ENCODE measurements around the gene IFT43. TPM values are rescaled to one million over a fixed set of nuclear protein-coding genes. Genes with fewer than 3 reads are reported as not detected.

Gene IFT43
- polyA plus RNA-seq, 3 donors, result 10.3 to 12.4 (median 10.5) TPM

DNA sequence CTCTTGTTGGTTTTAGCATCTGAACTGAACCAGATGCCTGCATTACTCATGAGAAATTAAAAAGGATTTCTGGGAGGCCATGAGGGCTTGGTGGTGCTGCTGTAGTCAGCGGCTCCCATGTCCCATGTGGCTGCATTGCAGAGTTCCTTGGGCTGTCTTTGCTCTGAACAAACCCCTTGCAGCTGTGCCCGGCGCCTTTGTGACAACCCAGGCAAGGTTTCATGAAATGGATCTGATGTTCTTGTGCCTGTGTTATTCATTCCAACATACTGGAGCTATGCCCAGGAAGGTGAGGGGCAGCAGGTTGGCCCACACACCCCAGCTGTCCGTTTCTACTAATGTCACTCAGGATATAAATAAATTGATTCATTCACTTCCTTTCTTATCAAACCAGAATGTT, 44.5 kb upstream of the IFT43 start:
- H3K4me1 ChIP-seq (ENCODE audit: control insufficient read depth in 1 of 2, insufficient read depth in 2 of 2, low read length in 2 of 2), result no peaks in the 10 kb centered on the region
- H4K20me1 ChIP-seq (ENCODE audit: insufficient read depth, low read length), result no peaks in the 10 kb centered on the region
- Mint-ChIP-seq H3K9me3 (no peaks in the 10 kb centered on the region), H3K36me3 (peaks cover 0 to 3% of the 10 kb centered on the region in 2 donors), H3K4me3 (no peak overlapping the region), H3K27me3 (ENCODE audit: low read depth in 3 of 3) (no peaks in the 10 kb centered on the region), H3K4me1 (no peaks in the 10 kb centered on the region), H3K27ac (no peak overlapping the region)
- no peaks in the 10 kb centered on the region for H3K27me3 ChIP-seq (ENCODE audit: control insufficient read depth in 2 of 2, insufficient read depth in 2 of 2, low read length in 2 of 2)
- no peak for DNase-seq
- H3K79me2 ChIP-seq (ENCODE audit: insufficient read depth, low read length), result no peaks in the 10 kb centered on the region
- TF ChIP-seq, protein P1, sequence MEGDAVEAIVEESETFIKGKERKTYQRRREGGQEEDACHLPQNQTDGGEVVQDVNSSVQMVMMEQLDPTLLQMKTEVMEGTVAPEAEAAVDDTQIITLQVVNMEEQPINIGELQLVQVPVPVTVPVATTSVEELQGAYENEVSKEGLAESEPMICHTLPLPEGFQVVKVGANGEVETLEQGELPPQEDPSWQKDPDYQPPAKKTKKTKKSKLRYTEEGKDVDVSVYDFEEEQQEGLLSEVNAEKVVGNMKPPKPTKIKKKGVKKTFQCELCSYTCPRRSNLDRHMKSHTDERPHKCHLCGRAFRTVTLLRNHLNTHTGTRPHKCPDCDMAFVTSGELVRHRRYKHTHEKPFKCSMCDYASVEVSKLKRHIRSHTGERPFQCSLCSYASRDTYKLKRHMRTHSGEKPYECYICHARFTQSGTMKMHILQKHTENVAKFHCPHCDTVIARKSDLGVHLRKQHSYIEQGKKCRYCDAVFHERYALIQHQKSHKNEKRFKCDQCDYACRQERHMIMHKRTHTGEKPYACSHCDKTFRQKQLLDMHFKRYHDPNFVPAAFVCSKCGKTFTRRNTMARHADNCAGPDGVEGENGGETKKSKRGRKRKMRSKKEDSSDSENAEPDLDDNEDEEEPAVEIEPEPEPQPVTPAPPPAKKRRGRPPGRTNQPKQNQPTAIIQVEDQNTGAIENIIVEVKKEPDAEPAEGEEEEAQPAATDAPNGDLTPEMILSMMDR (IDR thresholded peaks at IDR 0.05), result no peak
- no peak overlapping the region for H3K4me3 ChIP-seq (replicated peaks in 1 of 3; ENCODE audit: low read depth in 2 of 3, low read length in 3 of 3)
- intact Hi-C loops (cut with micrococcal nuclease), result no loop called here
- H3K27ac ChIP-seq (ENCODE audit: low read depth in 1 of 2, low read length in 2 of 2), result no peak overlapping the region
- H3K9me3 ChIP-seq (replicated peaks in 1 of 2; ENCODE audit: control insufficient read depth in 1 of 2, insufficient read depth in 1 of 2, low read length in 2 of 2), result no peaks in the 10 kb centered on the region
- no peak overlapping the region for H3K9ac ChIP-seq (ENCODE audit: insufficient read depth, low read length, poor library complexity, severe bottlenecking)
- no peak overlapping the region for H3K4me2 ChIP-seq (replicated peaks; ENCODE audit: extremely low read depth, low read length, poor library complexity, severe bottlenecking)
- H2AFZ ChIP-seq (ENCODE audit: insufficient read depth, low read depth, low read length, poor library complexity, severe bottlenecking), result no peak overlapping the region
- WGBS (ENCODE audit: insufficient coverage), result 95% methylated on average over 3 of the region's 4 CpGs
- H3K36me3 ChIP-seq (replicated peaks in 1 of 2; ENCODE audit: control insufficient read depth in 1 of 2, insufficient read depth in 2 of 2, low read length in 2 of 2), result no peaks in the 10 kb centered on the region

DNA sequence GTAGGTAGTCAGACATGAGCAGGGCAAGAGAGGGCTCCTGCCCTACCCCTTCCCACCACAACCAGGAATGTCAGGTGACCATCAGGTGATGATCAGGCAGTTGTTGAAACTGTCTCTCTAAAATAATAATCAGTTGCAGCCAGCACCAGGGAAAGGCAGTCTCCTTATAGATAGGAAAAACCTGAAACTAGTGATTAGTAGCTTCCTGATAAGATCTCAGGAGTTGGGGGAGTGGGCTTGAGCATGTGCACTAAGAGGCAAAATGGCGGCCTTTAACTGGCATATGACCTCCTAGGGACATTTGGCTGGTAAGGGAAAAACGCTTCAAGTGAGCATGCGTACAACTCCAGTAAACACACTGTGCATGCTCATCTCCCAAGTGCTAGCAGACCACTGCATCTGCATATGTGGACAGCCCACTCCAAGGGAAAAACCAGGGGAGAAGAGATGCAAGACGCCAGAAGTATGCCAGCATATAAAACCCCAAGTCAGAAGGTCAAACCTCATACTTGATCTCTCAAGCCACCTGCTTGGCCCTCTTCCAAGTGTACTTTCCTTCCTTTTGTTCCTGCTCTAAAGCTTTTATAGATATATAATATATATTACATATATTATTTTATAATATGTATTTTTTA, 40.8 kb upstream of the IFT43 start:
- H3K27me3 Mint-ChIP-seq (ENCODE audit: low read depth in 3 of 3), result peaks cover 0 to 4% (median 0%) of the 10 kb centered on the region in 3 donors
- Histone ChIP-seq H3K27me3 (ENCODE audit: control insufficient read depth in 2 of 2, insufficient read depth in 2 of 2, low read length in 2 of 2) (no peaks in the 10 kb centered on the region), H4K20me1 (ENCODE audit: insufficient read depth, low read length) (no peaks in the 10 kb centered on the region), H2AFZ (ENCODE audit: insufficient read depth, low read depth, low read length, poor library complexity, severe bottlenecking) (no peak overlapping the region), H3K27ac (ENCODE audit: low read depth in 1 of 2, low read length in 2 of 2) (no peak overlapping the region), H3K4me2 (replicated peaks; ENCODE audit: extremely low read depth, low read length, poor library complexity, severe bottlenecking) (no peak overlapping the region), H3K79me2 (ENCODE audit: insufficient read depth, low read length) (no peaks in the 10 kb centered on the region), H3K4me3 (replicated peaks in 1 of 3; ENCODE audit: low read depth in 2 of 3, low read length in 3 of 3) (no peak overlapping the region), H3K9me3 (replicated peaks in 1 of 2; ENCODE audit: control insufficient read depth in 1 of 2, insufficient read depth in 1 of 2, low read length in 2 of 2) (no peaks in the 10 kb centered on the region), H3K9ac (ENCODE audit: insufficient read depth, low read length, poor library complexity, severe bottlenecking) (no peak overlapping the region), H3K36me3 (replicated peaks in 1 of 2; ENCODE audit: control insufficient read depth in 1 of 2, insufficient read depth in 2 of 2, low read length in 2 of 2) (no peaks in the 10 kb centered on the region), H3K4me1 (ENCODE audit: control insufficient read depth in 1 of 2, insufficient read depth in 2 of 2, low read length in 2 of 2) (no peaks in the 10 kb centered on the region)
- TF ChIP-seq, protein P1 (IDR thresholded peaks at IDR 0.05), result no peak
- no peak overlapping the region for H3K4me3 Mint-ChIP-seq
- WGBS (ENCODE audit: insufficient coverage), result 86% methylated on average over 1 of the region's 4 CpGs
- no peak for DNase-seq
- H3K9me3 Mint-ChIP-seq, result no peaks in the 10 kb centered on the region
- peaks cover 0 to 3% of the 10 kb centered on the region in 2 donors for H3K36me3 Mint-ChIP-seq
- intact Hi-C loops (cut with micrococcal nuclease), result no loop called here
- no peak overlapping the region for H3K27ac Mint-ChIP-seq
- no peaks in the 10 kb centered on the region for H3K4me1 Mint-ChIP-seq
